Neural cell (in vitro differentiated cells): ENCODE measurements around the gene AHSP. TPM values are rescaled to one million over a fixed set of nuclear protein-coding genes. Genes with fewer than 3 reads are reported as not detected.

Experiments
- H2AFZ ChIP-seq: fragments of 200-600, 300-800 bp; sonication (generic), shearing (Covaris generic); 2 replicates; pipeline ENCODE4 v1.6.0; 2014; ENCODE audit warnings: low read depth, mild to moderate bottlenecking, antibody characterized with exemption, low read length, moderate library complexity
- H3F3A ChIP-seq: fragments of 200-600 bp; shearing (Covaris generic); 2 replicates; pipeline ENCODE4 v1.6.1; 2016; ENCODE audit warnings: mild to moderate bottlenecking, moderate library complexity, mixed read lengths, antibody characterized with exemption, low read length; ENCODE audit not compliant: insufficient read depth, poor library complexity, severe bottlenecking
- H3K27ac ChIP-seq: fragments of 200-600, 300-800 bp; sonication (generic), shearing (Covaris generic); 2 replicates; pipeline ENCODE4 v1.5.1; 2014; ENCODE audit warnings: mild to moderate bottlenecking, low read length, moderate library complexity
- H3K27me3 ChIP-seq: fragments of 300-800, 200-600 bp; sonication (generic), shearing (Covaris generic); 2 replicates; pipeline ENCODE4 v1.6.0; 2014; ENCODE audit warnings: mild to moderate bottlenecking, low read depth, low read length, moderate library complexity; ENCODE audit not compliant: insufficient read depth
- H3K36me3 ChIP-seq: fragments of 300-800, 200-600 bp; sonication (generic), shearing (Covaris generic); 2 replicates; pipeline ENCODE4 v1.5.1; 2014; ENCODE audit warnings: mild to moderate bottlenecking, antibody characterized with exemption, low read length, moderate library complexity; ENCODE audit not compliant: insufficient read depth
- H3K4me2 ChIP-seq: fragments of 300-800, 200-600 bp; sonication (generic), shearing (Covaris generic); 2 replicates; pipeline ENCODE4 v1.6.0; 2014; ENCODE audit warnings: mild to moderate bottlenecking, low read length
- H3K4me3 ChIP-seq: fragments of 300-800, 200-600 bp; sonication (generic), shearing (Covaris generic); 2 replicates; pipeline ENCODE4 v1.5.1; 2014; ENCODE audit warnings: mild to moderate bottlenecking, low read length, moderate library complexity
- H3K79me2 ChIP-seq: fragments of 200-600 bp; shearing (Covaris generic); replicated peaks from 2 replicates; pipeline ENCODE4 v1.6.0; 2014; ENCODE audit warnings: mild to moderate bottlenecking, low read length, moderate library complexity; ENCODE audit not compliant: insufficient read depth
- H3K9ac ChIP-seq: fragments of 300-800, 200-600 bp; sonication (generic), shearing (Covaris generic); 2 replicates; pipeline ENCODE4 v1.6.1; 2016; ENCODE audit warnings: mild to moderate bottlenecking, low read length, mixed read lengths
- H3K9me2 ChIP-seq: fragments of 200-600 bp; shearing (Covaris generic); 2 replicates; pipeline ENCODE4 v1.6.1; 2016; ENCODE audit warnings: mild to moderate bottlenecking, low read length, mixed read lengths; ENCODE audit not compliant: insufficient read depth
- H3K9me3 ChIP-seq: fragments of 200-600, 300-800 bp; sonication (generic), shearing (Covaris generic); 2 replicates; pipeline ENCODE4 v1.6.1; 2016; ENCODE audit warnings: mild to moderate bottlenecking, mixed run types, low read length, moderate library complexity, mixed read lengths
- H4K20me1 ChIP-seq: fragments of 200-600 bp; shearing (Covaris generic); 2 replicates; pipeline ENCODE4 v1.6.1; 2016; ENCODE audit warnings: mild to moderate bottlenecking, mixed run types; ENCODE audit not compliant: insufficient read depth
- CTCF ChIP-seq: fragments of 450-650 bp; IDR thresholded peaks from 2 replicates; pipeline ENCODE4 v1.5.1; 2014; ENCODE audit warnings: antibody characterized with exemption, mild to moderate bottlenecking, moderate library complexity; ENCODE audit not compliant: poor library complexity, severe bottlenecking
- EP300 ChIP-seq: fragments of 450-650 bp; conservative IDR thresholded peaks from 2 replicates; pipeline ENCODE4 v1.6.1; 2014; ENCODE audit warnings: antibody characterized with exemption, mild to moderate bottlenecking, moderate library complexity; ENCODE audit not compliant: poor library complexity, severe bottlenecking
- EZH2 ChIP-seq: fragments of 200-600, 300-800 bp; shearing (Covaris generic), sonication (generic); IDR thresholded peaks from 2 replicates; pipeline ENCODE4 v1.6.1; 2014; ENCODE audit warnings: antibody characterized with exemption, low read length, borderline replicate concordance, mild to moderate bottlenecking; ENCODE audit not compliant: insufficient read depth, poor library complexity, severe bottlenecking
- MXI1 ChIP-seq: fragments of 450-650 bp; conservative IDR thresholded peaks from 2 replicates; pipeline ENCODE4 v1.6.1; 2014; ENCODE audit warnings: antibody characterized with exemption, mild to moderate bottlenecking; ENCODE audit not compliant: poor library complexity, severe bottlenecking
- POLR2AphosphoS5 ChIP-seq: IDR thresholded peaks from 2 replicates; pipeline ENCODE4 v1.6.1; 2012
- RAD21 ChIP-seq: fragments of 450-650 bp; conservative IDR thresholded peaks from 2 replicates; pipeline ENCODE4 v1.6.1; 2014; ENCODE audit warnings: antibody characterized with exemption, mild to moderate bottlenecking, moderate library complexity
- REST ChIP-seq: IDR thresholded peaks from 2 replicates; pipeline ENCODE4 v1.6.1; 2012; ENCODE audit warnings: borderline replicate concordance
- SMC3 ChIP-seq: fragments of 450-650 bp; conservative IDR thresholded peaks from 2 replicates; pipeline ENCODE4 v1.6.1; 2014; ENCODE audit warnings: antibody characterized with exemption, mild to moderate bottlenecking, moderate library complexity; ENCODE audit not compliant: poor library complexity
- TAF1 ChIP-seq: IDR thresholded peaks from 2 replicates; pipeline ENCODE4 v1.6.1; 2012; ENCODE audit warnings: low read depth
- polyA plus RNA-seq: library from polyadenylated mRNA; depleted of rRNA; stranded (reverse); fragments of >200 nt; gene quantifications from 2 replicates; pipeline ENCODE4 v1.2.3, GENCODE V29; 2014

AHSP gene
- polyA plus RNA-seq, 1 donor from 2014 or later: not detected

- Histone ChIP-seq H3F3A (no peaks in the 10 kb centered on the region), H3K36me3 (no peaks in the 10 kb centered on the region), H3K9ac (no peak overlapping the region), H3K27me3 (peaks cover 38% of the 10 kb centered on the region), H3K9me2 (no peaks in the 10 kb centered on the region), H3K9me3 (no peaks in the 10 kb centered on the region), H2AFZ (no peak overlapping the region), H3K27ac (no peak overlapping the region), H4K20me1 (no peaks in the 10 kb centered on the region), H3K4me2 (no peak overlapping the region), H3K79me2 (no peaks in the 10 kb centered on the region), H3K4me3 (no peak overlapping the region)
- TF ChIP-seq MXI1 (no peak), POLR2AphosphoS5 (no peak), EP300 (no peak), EZH2 (no peak), TAF1 (no peak), REST (no peak), SMC3 (no peak), CTCF (no peak), RAD21 (no peak)
Observed at GRCh38 chr16:31489616-31490584, 37.8 kb upstream of the AHSP start.

- no peaks in the 10 kb centered on the region for H3K36me3 ChIP-seq
- H3K79me2 ChIP-seq: no peaks in the 10 kb centered on the region
- TF ChIP-seq REST (no peak), EP300 (no peak), MXI1 (no peak), CTCF (no peak), TAF1 (no peak), RAD21 (no peak), EZH2 (no peak), POLR2AphosphoS5 (no peak), SMC3 (no peak)
- no peak overlapping the region for H3K9ac ChIP-seq
- H3K4me2 ChIP-seq: no peak overlapping the region
- no peak overlapping the region for H2AFZ ChIP-seq
- H3F3A ChIP-seq: no peaks in the 10 kb centered on the region
- no peaks in the 10 kb centered on the region for H3K9me2 ChIP-seq
- peaks cover 19% of the 10 kb centered on the region for H3K27me3 ChIP-seq
- H3K9me3 ChIP-seq: no peaks in the 10 kb centered on the region
- H3K27ac ChIP-seq: no peak overlapping the region
- no peaks in the 10 kb centered on the region for H4K20me1 ChIP-seq
- no peak overlapping the region for H3K4me3 ChIP-seq
Observed at GRCh38 chr16:31491778-31492418, 35.8 kb upstream of the AHSP start.
